VCaP (cell line): ENCODE measurements around the gene KIF21A.

Experiments
- H3K27ac ChIP-seq: fragments of 450-650 bp; 2 replicates; pipeline ENCODE4 v1.5.1; 2017
- TF ChIP-seq, protein P1 (sequence below): fragments of 450-650 bp; conservative IDR thresholded peaks from 2 replicates; pipeline ENCODE4 v1.5.1; 2017; ENCODE audit warnings: mild to moderate bottlenecking, moderate library complexity

The KIF21A gene

DNA sequence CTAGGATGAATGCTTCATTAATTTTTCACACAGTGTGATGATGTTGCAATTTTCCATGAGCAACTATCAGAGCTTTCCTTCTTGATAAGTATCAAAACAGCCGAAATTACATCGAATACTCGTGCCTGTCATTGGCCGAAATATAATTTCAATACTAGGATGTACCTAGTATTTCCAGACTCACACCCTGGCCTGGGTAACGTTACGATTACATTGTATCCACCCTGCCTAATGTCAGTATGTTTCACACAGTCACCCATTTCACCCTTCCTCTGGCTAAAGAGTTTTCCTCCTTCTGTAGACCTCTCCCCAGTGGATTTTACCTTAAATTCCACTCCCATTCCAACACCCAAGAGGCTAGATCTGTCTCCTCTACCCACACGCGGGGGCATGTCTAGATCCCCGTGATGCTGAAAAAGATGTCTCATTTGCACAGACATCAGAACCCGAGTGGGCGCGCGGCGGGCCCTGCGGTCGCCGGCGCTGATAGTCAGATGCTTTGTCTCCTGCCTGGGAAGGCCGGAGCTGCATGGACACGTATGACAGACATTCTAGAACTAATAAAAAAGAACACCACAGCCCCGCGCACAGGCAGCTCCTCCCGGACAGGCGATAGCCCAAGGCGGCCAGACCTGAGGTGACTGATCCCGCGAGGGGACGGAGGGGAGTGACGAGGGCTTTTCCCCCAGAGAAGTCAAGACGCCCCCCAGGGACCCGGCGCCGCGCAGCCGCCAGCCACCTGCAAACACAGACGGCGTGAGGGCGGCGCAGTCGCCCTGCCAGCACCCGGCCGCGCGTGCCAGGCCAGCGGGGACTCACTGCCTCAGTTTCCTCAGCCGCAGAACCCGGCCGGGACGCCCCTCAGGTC lies 723 bp downstream of the KIF21A start:
- TF ChIP-seq, protein P1, sequence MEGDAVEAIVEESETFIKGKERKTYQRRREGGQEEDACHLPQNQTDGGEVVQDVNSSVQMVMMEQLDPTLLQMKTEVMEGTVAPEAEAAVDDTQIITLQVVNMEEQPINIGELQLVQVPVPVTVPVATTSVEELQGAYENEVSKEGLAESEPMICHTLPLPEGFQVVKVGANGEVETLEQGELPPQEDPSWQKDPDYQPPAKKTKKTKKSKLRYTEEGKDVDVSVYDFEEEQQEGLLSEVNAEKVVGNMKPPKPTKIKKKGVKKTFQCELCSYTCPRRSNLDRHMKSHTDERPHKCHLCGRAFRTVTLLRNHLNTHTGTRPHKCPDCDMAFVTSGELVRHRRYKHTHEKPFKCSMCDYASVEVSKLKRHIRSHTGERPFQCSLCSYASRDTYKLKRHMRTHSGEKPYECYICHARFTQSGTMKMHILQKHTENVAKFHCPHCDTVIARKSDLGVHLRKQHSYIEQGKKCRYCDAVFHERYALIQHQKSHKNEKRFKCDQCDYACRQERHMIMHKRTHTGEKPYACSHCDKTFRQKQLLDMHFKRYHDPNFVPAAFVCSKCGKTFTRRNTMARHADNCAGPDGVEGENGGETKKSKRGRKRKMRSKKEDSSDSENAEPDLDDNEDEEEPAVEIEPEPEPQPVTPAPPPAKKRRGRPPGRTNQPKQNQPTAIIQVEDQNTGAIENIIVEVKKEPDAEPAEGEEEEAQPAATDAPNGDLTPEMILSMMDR: no peak
- peak overlapping the region; percentile 90 for H3K27ac ChIP-seq

DNA sequence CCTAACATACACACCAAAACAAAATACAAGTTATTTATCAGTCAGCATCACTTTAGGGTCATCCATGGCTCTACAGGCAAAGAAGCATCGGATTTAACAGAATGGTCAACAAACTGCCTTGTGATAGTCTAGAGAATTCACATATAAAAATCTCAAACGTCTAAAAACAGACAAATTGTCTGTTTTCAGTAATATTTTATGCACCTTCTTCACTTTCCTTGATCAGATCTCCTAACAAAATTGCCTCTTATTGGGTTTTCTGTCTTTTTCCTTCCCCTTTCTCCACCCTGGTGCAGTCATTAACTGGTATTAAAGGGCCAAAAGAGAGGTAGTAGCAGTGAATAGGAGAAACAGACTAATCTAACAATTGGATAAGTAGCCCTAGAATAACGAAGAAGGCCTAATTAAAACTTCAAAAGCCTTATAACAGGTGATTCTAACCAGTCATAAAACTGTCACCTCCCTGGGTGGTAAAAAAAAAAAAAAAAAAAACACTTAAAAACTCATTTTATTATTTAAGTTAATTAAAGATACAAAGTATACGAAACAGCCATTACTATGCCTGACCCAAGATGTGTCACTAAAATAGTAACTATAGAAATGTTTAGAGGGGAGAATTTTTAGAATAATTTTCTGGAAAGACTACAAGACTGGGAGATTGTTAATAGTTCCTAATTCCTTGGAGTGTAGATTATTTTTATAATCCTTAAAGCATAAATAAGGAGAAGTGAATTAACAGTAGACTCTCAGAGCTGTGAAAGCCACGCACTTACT lies 1.5 kb downstream of the KIF21A start:
- peak overlapping the region; percentile 90 for H3K27ac ChIP-seq
- TF ChIP-seq, protein P1: no peak

DNA sequence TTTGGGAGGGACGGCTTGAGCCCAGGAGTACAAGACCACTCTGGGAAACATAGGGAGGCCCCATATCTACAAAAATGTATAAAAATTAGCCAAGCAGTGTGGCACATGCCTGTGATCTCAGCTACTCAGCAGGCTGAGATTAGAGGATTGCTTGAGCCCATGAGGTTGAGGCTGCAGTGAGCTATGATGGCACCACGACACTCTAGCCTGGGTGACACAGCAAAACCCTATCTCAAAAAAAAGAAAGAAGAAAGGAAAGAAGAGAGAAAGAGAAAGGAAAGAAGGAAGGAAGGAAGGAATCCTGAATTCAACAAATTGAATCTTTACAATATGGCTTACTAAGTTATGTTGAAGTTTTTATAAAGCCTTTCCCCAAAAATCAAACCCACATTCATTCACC lies 2.1 kb downstream of the KIF21A start:
- TF ChIP-seq, protein P1: no peak
- H3K27ac ChIP-seq: no peak overlapping the region

DNA sequence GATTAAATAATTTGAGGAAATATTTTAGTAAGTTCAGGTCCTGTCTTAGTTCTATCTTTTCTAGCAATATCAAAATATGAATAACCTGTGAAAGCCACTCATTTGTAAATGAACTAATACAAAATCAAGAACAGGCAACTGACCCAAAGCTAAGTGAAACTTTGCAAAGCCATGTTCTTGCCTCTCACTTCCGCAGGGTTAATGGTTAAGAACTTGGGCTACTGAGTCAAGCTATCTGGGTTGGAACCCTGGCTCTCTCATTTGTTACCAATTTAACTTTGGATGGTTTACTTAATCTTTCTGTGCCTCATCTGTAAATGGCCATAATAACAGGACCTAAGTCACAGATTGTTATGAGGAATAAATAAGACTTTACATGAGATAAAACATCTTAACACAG lies 2.8 kb downstream of the KIF21A start:
- no peak overlapping the region for H3K27ac ChIP-seq
- TF ChIP-seq, protein P1: no peak

DNA sequence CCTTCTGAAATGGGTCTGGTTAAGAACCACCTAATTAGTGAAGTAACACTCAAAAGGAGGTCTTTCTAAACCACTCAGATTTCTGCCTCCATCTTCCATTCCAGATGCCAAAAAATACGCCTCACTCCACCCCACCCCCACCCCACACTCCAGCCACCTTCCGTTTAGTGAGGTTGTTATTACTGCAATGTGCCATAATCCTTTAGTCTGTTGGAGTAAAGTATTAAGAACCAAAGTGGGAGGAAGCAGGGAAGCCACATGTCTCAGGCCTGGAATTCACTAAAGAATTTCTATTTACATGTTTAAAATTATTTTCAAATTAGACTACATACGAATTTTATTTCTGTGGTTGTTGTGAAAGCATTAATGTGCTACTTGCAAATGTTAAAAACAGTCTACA lies 7.4 kb downstream of the KIF21A start:
- TF ChIP-seq, protein P1: no peak
- no peak overlapping the region for H3K27ac ChIP-seq

DNA sequence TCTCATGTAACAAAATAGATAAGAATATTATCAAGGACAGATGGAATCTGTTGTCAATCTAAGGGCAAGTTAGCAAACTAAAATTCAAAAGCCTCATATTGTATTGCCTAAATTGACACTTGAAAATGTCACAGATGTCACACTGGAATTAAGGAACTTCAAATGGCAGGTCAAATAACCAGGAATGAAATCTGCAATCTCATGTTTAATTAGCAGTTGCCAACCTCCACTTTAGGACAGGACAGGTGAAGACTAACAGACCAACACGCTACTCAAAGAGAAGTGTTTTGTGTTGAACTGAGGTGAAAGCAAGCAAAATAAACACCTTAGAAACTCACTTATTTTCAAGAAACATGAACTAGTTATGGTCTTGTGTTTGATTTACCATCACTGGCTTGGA lies 11.1 kb downstream of the KIF21A start:
- TF ChIP-seq, protein P1: no peak
- no peak overlapping the region for H3K27ac ChIP-seq

DNA sequence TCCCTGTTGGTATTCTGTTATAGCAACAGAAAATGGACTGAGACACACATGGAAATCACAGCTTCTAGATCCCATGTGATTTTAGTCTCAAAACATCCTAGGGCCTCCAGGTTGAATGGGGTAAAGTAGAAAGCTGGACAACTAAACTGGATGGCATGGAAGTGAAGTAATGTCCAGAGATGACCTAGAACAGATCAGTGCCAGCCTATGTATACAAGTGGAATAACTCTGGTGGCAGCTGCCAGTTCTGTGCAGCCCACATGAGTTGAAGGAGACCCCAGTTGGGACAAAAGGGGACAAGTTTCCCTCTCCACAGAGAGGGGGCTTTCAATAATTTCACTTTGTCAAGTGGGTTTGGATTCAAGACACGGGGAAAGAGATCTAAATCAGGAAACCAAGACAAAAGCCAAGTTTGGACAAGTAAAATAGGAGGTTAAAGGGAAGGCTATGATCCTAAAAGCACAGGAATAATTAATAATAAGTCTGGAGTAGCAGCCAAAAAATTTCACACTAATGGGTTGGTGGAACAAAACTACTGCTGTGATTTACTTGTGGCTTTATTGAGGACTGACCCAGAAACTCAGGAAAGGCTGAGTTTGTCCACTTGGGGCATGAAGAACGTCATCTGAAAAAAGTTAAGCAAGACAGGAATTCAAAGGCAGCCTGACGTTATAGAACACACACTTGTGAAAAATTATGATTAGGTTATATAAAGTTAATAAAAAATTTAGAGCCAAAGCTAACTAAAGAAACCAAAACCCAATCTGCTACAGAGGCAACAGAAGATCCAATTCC lies 11.7 kb downstream of the KIF21A start:
- TF ChIP-seq, protein P1: no peak
- H3K27ac ChIP-seq: no peak overlapping the region
